ENCODE results near the gene LONP1.

LONP1 gene

DNA sequence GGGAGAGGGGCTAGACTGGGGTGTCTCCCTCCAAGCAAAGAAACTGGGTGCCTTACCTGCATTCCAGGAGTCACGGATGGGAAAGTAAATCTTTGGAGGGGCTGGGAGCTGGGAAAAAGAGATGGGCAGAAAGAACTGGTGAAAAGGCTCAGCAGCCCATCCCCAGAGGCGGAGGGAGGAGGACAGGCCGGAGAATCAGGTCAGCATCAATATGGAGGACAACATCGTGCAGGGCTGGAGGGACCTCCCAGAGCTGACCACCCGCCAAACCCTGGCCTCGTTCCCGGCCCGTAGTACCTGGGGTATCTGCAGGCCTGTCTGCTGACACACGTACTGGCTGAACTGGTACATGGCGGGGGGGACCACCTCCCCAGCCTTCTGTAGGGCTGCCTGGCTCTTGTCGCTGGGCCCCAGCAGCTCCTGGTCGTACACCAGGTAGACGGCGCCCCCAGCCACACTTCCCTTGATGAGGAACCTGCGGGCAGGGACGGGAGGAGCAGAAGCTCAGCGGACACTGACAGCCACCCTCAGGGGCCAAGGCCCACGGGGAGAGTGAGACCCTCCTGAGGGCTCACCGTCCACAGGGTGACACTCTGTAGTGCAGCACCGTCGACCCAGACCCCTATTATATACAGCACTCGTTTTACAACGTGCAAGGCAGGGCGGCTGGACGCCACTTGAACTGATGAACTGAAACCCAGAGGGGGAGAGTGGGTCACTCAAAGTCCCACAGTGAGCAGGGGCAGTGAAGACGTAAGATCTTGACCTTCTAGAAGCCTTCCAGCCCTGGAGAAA lies 40.5 kb downstream of the LONP1 start:
- peak; percentile 31 for DNase-seq (ENCODE audit: low read depth, low spot score)

DNA sequence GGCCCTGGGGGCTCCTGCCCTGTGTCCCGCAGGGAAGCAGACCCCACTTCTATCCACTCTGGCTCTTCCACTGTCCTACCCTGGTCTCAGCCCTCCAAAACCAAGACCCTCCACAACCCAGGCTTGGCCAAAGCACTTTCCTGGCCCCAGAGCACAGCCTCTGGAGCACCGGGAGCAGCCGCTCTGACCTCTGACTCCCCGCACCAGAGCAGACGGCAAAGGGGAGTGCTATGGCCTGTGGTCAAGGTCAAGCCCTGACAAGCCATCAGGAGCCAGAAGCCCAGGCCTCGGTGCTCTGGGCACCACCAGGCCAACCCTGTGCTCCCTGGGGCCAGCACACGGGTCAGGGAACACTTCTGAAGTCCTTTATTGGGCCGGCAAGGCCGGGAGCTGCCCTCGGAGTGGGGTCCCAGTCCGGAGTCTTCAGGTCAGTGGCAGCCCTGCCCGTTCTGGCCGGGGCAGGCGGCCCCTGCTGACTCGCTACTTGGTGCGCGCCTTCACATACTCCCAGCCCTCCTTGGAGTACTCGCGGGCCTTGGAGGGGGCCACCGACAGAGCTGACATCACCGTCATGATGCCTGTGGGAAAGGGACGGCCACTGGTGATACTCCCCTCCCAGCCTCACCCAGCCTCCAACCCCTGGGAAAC lies 41.8 kb downstream of the LONP1 start:
- DNase-seq (ENCODE audit: low read depth, low spot score): no peak

DNA sequence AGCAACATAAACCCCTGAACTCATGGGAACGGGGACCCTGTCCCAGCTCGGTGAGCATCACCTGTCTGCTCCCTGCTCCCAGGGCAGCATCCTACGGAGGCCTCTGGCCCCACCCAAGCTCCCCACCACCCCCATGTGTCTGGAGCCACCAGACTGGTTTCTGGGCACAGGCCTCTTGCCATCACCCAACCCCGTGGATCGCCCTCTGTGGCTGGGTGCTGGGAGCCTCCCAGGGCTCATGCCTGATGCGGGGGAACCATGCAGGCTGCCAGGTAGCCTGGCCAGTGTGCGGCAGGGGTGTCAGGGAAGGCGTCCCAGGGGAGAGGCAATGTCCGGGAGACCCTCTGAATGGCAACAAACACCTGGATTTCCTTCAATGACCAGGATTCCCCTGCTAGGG lies 42.4 kb downstream of the LONP1 start:
- no peak for DNase-seq (ENCODE audit: low read depth, low spot score)

DNA sequence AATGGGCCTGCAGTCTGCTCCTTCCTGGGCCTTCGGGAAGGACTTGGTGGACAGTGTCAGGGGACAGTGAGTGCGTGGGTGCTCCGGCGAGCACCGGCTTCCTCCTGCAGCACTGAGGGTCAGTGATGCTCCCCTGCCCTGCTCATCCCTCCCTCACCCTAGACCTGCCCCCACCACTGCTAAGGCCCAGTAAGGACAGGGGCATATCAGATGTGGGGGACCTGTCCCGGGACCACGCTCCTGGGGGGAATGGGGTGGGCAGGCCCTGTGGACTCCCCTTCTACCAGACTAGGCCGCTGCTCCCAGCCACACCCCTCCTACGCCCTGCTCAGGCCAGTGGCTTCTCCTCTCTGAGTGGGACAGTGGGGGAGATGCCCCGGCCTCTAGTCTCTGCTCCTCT lies 42.8 kb downstream of the LONP1 start:
- DNase-seq (ENCODE audit: low read depth, low spot score): no peak

DNA sequence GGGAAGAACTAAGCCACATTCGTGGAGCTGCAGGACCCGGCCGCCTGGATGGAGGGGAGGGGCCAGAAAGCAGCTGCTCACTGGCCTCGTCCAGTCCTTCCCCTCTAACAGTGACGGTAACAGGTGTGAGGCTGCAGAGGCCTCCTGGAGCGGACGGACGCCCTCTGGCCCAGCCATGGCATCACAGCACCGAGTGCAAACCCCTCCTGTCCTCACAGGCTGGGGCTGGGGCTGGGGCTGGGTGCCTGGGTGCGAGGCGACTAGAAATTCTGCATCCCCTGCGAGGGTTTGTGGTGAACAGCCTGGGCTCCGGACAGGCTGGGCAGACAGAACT lies 43.2 kb downstream of the LONP1 start:
- DNase-seq (ENCODE audit: low read depth, low spot score): no peak

DNA sequence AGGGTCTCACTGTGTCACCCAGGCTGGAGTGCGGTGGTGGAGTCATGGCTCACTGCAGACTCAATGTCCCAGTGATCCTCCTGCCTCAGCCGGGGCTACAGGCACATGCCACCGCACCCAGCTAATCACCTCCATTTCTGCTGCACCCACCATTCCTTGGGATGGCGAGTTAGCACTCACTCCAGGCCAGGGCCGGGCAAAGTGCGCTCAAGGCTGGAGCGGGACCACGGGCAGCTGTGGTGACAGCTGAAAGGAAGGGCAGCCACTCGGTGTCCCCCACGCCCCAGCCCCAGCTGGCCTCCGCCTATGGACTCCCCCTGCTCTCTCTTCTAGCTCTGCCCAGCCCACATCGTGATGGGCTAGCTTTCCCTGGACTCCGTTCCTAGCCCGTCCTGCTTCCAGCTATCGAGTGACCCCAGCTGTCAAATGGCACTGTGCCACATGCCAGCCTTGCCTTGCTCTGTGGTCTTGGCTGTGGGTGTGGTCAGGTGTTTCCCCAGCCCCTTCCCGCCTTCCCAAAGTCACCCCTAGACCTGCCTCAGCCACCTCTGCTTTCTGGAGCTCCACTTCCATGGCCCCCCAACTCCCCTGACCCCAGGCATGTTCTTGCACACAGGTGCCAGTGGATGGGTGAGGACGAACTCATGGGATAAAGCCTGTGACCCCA lies 43.7 kb downstream of the LONP1 start:
- no peak for DNase-seq (ENCODE audit: low read depth, low spot score)

- DNase-seq (ENCODE audit: low read depth, low spot score): no peak
Measured at GRCh38 chr19:5674714-5675113, 45.2 kb downstream of the LONP1 start.

- DNase-seq (ENCODE audit: low read depth, low spot score): no peak
Measured at GRCh38 chr19:5673752-5674151, 46.2 kb downstream of the LONP1 start.

GRCh38 chr19:5672708-5673459 lies 47.1 kb downstream of the LONP1 start:
- no peak for DNase-seq (ENCODE audit: low read depth, low spot score)

GRCh38 chr19:5671600-5671999 lies 48.3 kb downstream of the LONP1 start:
- no peak for DNase-seq (ENCODE audit: low read depth, low spot score)

DNA sequence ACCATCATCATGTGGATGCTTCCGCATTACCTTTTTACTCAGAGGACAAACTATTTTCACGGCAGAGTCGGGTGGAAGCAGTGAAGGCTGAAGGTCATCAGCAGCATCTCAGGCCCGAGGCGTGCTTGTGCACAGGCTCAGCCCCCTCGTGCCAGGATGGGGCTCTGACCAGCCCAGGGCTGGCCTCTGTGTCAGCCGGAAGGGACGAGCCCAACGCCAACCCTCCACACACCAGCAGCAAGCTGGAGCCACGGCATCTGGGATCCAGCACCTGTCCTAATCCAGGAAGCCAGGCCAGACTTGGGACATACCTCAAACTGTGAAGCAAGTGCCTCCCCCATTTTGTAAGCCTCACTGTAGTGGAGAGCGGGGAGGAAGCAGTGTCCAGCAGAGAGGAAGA lies 50.7 kb downstream of the LONP1 start:
- no peak for DNase-seq (ENCODE audit: low read depth, low spot score)

- DNase-seq (ENCODE audit: low read depth, low spot score): no peak
Measured at GRCh38 chr19:5667751-5668271, 52.1 kb downstream of the LONP1 start.

GRCh38 chr19:5666921-5667610 lies 52.9 kb downstream of the LONP1 start:
- DNase-seq (ENCODE audit: low read depth, low spot score): no peak

DNA sequence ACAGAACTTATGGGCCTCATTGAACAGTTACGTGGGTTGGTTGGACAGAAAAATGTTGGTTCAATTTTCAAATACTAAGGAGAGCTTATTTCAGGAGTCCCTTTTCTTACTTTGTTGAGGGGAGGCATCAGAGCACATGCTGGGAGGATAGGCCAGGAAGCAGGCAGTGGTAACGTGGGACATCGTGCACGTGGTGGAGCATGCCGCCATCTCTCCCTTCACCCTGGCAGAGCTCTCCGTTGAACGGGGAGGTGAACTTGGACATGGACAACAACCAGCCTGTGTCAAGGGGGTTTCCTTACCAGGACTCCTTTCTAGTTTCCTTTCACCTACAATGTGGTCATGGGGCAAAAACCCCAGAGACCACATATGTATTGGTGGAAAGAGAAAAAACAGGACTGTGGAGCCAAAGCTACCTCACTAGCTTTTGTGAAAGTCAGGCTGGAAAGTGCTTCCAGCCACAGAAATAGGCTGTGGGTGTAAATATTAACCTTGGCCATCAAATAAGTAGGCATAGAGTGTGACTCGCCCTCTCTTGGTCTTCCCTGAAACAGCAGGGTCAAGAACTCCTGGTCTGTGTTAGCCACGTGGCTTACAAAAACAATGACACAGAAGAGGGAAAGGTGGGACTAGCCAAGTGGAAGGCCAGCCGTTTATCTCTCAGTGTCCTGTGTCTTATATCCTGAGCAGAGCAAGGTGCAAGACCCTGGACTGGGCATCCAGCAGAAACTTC lies 54.0 kb downstream of the LONP1 start:
- DNase-seq (ENCODE audit: low read depth, low spot score): peak; percentile 53

DNA sequence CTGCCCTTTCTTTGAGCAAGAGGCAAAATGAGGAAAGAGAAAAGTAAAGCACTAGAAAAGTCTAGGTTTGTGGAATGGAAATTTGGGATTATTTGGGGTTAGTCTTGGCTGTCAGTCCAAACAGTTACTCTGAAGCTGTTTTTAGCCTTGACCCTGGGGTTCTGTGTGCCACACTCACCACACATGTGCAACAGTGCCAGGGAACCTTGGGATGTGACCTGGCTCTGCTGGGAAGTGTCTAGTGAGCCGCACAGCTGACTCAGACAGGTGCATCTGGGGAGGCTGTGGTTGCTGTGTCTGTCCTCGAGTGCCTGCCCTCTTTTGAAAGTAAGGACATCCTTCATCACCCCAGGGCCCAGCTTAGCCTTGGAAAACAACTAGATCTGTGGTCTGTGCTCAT lies 55.4 kb downstream of the LONP1 start:
- DNase-seq (ENCODE audit: low read depth, low spot score): no peak

DNA sequence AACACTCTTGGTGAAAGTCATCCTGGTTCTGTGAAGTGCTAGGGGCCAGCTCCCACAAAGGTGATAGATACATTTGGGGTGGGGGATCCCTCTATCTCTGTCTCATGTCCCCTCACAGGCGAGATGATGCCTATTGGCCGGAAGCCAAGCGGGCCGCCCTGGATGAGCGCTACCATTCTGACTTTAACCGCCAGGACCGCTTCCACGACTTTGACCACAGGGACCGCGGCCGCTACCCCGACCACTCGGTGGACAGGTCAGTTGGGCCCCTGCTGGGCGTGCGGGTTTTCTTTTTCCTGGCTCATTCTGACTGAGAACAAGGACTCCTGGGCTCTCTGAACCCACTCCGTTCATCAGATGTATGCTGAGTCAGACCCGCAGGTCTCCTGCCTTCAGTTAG lies 56.0 kb downstream of the LONP1 start:
- DNase-seq (ENCODE audit: low read depth, low spot score): no peak

- DNase-seq (ENCODE audit: low read depth, low spot score): no peak
Measured at GRCh38 chr19:5661483-5661882, 58.5 kb downstream of the LONP1 start.

DNA sequence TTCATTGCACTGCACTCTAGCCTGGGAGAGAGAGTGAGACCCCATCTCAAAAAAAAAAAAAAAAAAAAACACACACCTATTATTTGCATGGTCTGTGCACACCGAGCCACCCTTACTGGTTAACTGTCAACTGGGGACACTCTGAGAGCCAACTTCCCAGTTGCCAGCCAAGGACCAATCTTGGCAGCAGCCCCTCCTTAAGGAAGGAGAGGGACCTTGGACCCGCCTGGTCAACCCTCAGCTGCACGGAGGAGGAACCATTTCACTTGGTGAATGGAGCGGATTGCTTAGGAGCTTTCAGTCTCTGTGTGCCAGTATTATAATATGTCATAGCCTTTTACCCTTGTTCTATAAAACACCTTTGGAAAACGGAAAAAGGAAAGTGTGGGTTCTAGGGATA lies 64.5 kb downstream of the LONP1 start:
- no peak for DNase-seq (ENCODE audit: low read depth, low spot score)

- DNase-seq (ENCODE audit: low read depth, low spot score): no peak
Measured at GRCh38 chr19:5654931-5655330, 65.0 kb downstream of the LONP1 start.

DNA sequence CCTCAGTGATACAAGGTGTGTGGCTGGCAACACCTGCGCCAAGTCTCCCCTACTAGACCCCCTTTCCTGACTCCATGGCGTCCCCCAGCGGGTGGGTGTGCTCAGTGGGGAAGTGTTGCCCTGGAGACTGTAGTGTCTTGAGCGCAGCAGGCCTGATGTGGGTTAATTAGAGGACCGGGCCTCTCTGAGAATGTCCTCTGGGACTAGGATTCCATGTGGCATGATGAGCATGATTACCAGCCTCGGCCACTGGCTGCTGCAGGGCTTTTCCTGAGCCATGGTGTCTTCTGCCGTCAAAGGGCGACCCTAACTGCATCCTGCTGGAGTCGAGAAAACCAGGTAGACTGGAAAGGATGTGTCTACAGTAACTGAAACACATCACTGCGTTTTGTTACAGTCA lies 67.7 kb downstream of the LONP1 start:
- no peak for DNase-seq (ENCODE audit: low read depth, low spot score)

DNA sequence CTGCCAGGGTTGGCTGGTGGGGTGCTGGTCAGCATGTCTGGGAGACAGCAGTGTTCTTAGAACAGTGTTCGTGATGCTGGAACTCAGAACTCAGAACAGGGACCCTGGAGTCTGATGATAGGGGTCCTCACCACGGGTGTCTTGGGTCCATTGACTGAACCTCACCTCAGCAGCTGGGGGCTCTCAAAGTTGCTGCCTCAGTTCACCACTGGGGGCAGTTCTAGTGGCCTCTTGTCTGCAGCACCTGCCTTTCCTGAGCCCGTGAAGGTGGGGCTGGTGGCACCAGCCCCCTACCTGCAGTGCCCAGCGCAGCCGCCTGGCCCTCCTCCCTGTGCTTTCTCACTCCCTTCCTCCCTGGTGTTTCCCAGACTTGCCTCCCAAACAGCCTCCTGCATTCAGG lies 68.6 kb downstream of the LONP1 start:
- no peak for DNase-seq (ENCODE audit: low read depth, low spot score)
